Epithelial cell of esophagus (primary cell): ENCODE data around the gene PRTN3.
"Not testable (repeated sequence)": the region's sequence is repeated elsewhere in the genome, so short reads cannot be mapped to it uniquely, and the experiment has no call there.

ENCODE experiments used
- DNase-seq: peaks from one replicate; pipeline ENCODE4 v3.0.0; 2010; ENCODE audit warnings: low read depth
- H3K4me3 ChIP-seq: 2 replicates; pipeline ENCODE4 v1.5.1; 2011; ENCODE audit warnings: mild to moderate bottlenecking, low read length, control low read depth
- CTCF ChIP-seq: IDR thresholded peaks from 2 replicates; pipeline ENCODE4 v1.5.1; 2011; ENCODE audit warnings: low read depth, mild to moderate bottlenecking, low read length, control low read depth, inconsistent platforms; ENCODE audit not compliant: insufficient read depth; ENCODE audit errors: missing control alignments

The PRTN3 gene

GRCh38 chr19:844546-844971 is 3.8 kb downstream of the PRTN3 start:
- TF ChIP-seq CTCF: no peak
- H3K4me3 ChIP-seq: no peak overlapping the region
- peak; percentile 20 for DNase-seq

GRCh38 chr19:845707-846521 is 5.1 kb downstream of the PRTN3 start:
- H3K4me3 ChIP-seq: no peak overlapping the region
- no peak for DNase-seq
- TF ChIP-seq CTCF: no peak

GRCh38 chr19:848386-848921 is 7.7 kb downstream of the PRTN3 start:
- no peak for TF ChIP-seq CTCF
- no peak for DNase-seq
- no peak overlapping the region for H3K4me3 ChIP-seq

GRCh38 chr19:849195-849594 is 8.4 kb downstream of the PRTN3 start:
- DNase-seq, H3K4me3 ChIP-seq: not testable (repeated sequence)

- TF ChIP-seq CTCF: no peak
- peak; percentile 33 for DNase-seq
- no peak overlapping the region for H3K4me3 ChIP-seq
These were observed 9.6 kb downstream of the PRTN3 start for GRCh38 chr19:850221-850978.

GRCh38 chr19:850979-851335 is 10.2 kb downstream of the PRTN3 start:
- H3K4me3 ChIP-seq: no peak overlapping the region
- TF ChIP-seq CTCF: no peak
- no peak for DNase-seq
